PC-3 (cell line): ENCODE data around the gene NEK4. TPM values are rescaled to one million over a fixed set of nuclear protein-coding genes. Genes with fewer than 3 reads are reported as not detected.
A peak's percentile ranks its signal among the peaks of the same experiment; 100 is the strongest.
"Not testable (repeated sequence)": the region's sequence is repeated elsewhere in the genome, so short reads cannot be mapped to it uniquely, and the experiment has no call there.

Experiments
- ATAC-seq: fragments of 200-7000 bp; cut with Tn5 transposase; 2 replicates; pipeline ENCODE4 v1.9.1; 2020; ENCODE audit warnings: mild to moderate bottlenecking, moderate library complexity
- BruUV-seq: library from RNA; stranded (reverse); fragments of 400-500 nt; replicated peaks from 2 replicates; lab custom pipeline; 2021; lab: Mats Ljungman, UMichigan
- CTCF ChIA-PET: fragments of 300-600 bp; sonication (Branson Sonifier 250); formaldehyde crosslinking; loops from one replicate; lab custom pipeline; 2022; ENCODE audit warnings: antibody characterized with exemption; lab: Charles Lee
- POLR2A ChIA-PET: fragments of 300-600 bp; sonication (Branson Sonifier 250); formaldehyde crosslinking; loops from one replicate; lab custom pipeline; 2022; ENCODE audit warnings: antibody characterized with exemption; ENCODE audit not compliant: unreplicated experiment; lab: Charles Lee
- DNase-seq: peaks from one replicate; pipeline ENCODE4 v3.0.0-alpha.2; 2015
- H2AFZ ChIP-seq: fragments of 300-600 bp; sonication (generic); 2 replicates; pipeline ENCODE4 v1.6.0; 2016; ENCODE audit warnings: antibody characterized with exemption, low read length
- H3F3A ChIP-seq: fragments of 300-600 bp; sonication (generic); one replicate; pipeline ENCODE4 v1.6.0; 2017; ENCODE audit warnings: antibody characterized with exemption, low read length, control low read depth, mild to moderate bottlenecking; ENCODE audit not compliant: unreplicated experiment
- H3K27ac ChIP-seq: fragments of 300-600 bp; sonication (generic); 2 replicates; pipeline ENCODE4 v1.5.1; 2016; ENCODE audit warnings: mild to moderate bottlenecking, low read length
- H3K27me3 ChIP-seq: fragments of 300-600 bp; sonication (generic); 2 replicates; pipeline ENCODE4 v1.6.1; 2016; ENCODE audit warnings: low read length, mixed read lengths
- H3K36me3 ChIP-seq: fragments of 300-600 bp; sonication (generic); 2 replicates; pipeline ENCODE4 v1.6.1; 2016; ENCODE audit warnings: low read depth, mixed run types, low read length, mixed read lengths
- H3K4me1 ChIP-seq: fragments of 300-600 bp; sonication (generic); 2 replicates; pipeline ENCODE4 v1.5.1; 2016; ENCODE audit warnings: low read length; ENCODE audit not compliant: insufficient read depth
- H3K4me2 ChIP-seq: fragments of 300-600 bp; sonication (generic); 2 replicates; pipeline ENCODE4 v1.6.0; 2016; ENCODE audit warnings: low read length
- H3K4me3 ChIP-seq: fragments of 300-600 bp; sonication (generic); 2 replicates; pipeline ENCODE4 v1.5.1; 2016; ENCODE audit warnings: mild to moderate bottlenecking, low read length, mixed read lengths
- H3K79me2 ChIP-seq: fragments of 300-600 bp; sonication (generic); 2 replicates; pipeline ENCODE4 v1.6.1; 2017; ENCODE audit warnings: low read length, mixed read lengths
- H3K9ac ChIP-seq: fragments of 300-600 bp; sonication (generic); 2 replicates; pipeline ENCODE4 v1.6.0; 2016; ENCODE audit warnings: mild to moderate bottlenecking, low read length
- H3K9me2 ChIP-seq: fragments of 300-600 bp; sonication (generic); replicated peaks from 2 replicates; pipeline ENCODE4 v1.6.1; 2016; ENCODE audit warnings: mixed run types, low read length, mixed read lengths
- H3K9me3 ChIP-seq: fragments of 300-600 bp; sonication (generic); 2 replicates; pipeline ENCODE4 v1.6.1; 2016; ENCODE audit warnings: low read length, mixed read lengths
- H4K20me1 ChIP-seq: fragments of 300-600 bp; sonication (generic); 2 replicates; pipeline ENCODE4 v1.6.1; 2016; ENCODE audit warnings: low read length, mixed read lengths
- EZH2 ChIP-seq: fragments of 300-600 bp; sonication (generic); IDR thresholded peaks from one replicate; pipeline ENCODE4 v1.6.1; 2017; ENCODE audit warnings: antibody characterized with exemption, mild to moderate bottlenecking, low read length; ENCODE audit not compliant: unreplicated experiment
- EZH2phosphoT487 ChIP-seq: fragments of 300-600 bp; sonication (generic); IDR thresholded peaks from 2 replicates; pipeline ENCODE4 v1.6.1; 2018; ENCODE audit warnings: mild to moderate bottlenecking, antibody characterized with exemption, low read length, borderline replicate concordance
- intact Hi-C: fragments of 100-400 bp; cut with micrococcal nuclease; formaldehyde crosslinking; loops from 2 replicates; pipeline ENCODE4 v1.9.0; 2023
- total RNA-seq: library from RNA; depleted of rRNA; stranded (reverse); fragments of >200 nt; gene quantifications from 2 replicates; pipeline ENCODE4 v1.2.3, GENCODE V29; 2014
- TF ChIP-seq, protein P1 (sequence below): fragments of 300-600 bp; sonication (generic); conservative IDR thresholded peaks from 2 replicates; pipeline ENCODE4 v1.5.1; 2017; ENCODE audit warnings: antibody characterized with exemption, low read depth, mild to moderate bottlenecking, low read length

NEK4 gene
- total RNA-seq, 1 experiment from 2014 or later, result 33.6 TPM

DNA sequence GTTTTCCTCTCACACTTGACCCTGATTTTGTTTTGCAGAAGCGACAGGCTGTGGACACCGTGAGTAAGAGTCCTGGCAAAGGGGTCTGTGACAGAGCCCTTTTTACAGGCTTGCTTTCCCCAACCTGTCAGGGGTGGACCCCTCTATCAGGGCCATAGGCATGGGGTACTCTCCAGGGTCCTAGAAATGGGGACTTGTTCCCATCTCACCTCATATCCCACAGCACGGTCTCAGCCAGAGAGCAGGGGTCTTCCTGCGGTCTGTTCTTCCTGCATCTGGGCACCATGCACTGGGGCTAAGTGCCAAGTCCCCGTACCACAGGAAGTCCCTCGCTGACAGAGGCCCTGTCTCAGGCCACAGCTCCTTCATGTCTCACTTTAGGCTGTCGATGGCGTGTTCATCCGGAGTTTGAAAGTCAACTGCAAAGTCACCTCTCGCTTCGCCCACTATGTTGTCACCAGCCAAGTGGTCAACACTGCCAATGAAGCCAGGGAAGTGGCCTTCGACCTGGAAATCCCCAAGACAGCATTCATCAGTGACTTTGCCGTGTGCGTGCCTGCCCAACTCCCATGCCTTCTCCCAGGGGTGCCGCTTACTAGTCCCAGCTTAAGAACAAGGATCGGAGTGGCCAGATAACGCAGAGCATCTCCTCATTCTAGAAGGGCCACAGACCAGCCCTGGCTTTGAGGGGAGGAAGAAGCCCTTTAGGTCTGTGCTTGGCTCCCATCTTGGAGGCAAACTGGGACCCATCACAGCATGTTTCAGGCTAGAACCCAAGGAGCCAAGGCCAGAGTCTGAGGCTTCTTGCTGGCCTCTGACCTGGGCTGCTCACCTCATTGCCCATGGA is 7.4 kb upstream of the NEK4 start:
- H3K27me3 ChIP-seq, result peaks cover 25% of the 10 kb centered on the region
- H3K79me2 ChIP-seq, result no peaks in the 10 kb centered on the region
- CTCF ChIA-PET, result no interaction called here
- intact Hi-C loops, result loop anchor here (10.0 kb wide), 1 partner anchor 287 kb away; no protein-coding TSS in a partner anchor
- ATAC-seq, result no peak
- TF ChIP-seq, protein P1, sequence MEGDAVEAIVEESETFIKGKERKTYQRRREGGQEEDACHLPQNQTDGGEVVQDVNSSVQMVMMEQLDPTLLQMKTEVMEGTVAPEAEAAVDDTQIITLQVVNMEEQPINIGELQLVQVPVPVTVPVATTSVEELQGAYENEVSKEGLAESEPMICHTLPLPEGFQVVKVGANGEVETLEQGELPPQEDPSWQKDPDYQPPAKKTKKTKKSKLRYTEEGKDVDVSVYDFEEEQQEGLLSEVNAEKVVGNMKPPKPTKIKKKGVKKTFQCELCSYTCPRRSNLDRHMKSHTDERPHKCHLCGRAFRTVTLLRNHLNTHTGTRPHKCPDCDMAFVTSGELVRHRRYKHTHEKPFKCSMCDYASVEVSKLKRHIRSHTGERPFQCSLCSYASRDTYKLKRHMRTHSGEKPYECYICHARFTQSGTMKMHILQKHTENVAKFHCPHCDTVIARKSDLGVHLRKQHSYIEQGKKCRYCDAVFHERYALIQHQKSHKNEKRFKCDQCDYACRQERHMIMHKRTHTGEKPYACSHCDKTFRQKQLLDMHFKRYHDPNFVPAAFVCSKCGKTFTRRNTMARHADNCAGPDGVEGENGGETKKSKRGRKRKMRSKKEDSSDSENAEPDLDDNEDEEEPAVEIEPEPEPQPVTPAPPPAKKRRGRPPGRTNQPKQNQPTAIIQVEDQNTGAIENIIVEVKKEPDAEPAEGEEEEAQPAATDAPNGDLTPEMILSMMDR, result no peak
- H2AFZ ChIP-seq, result no peak overlapping the region
- H3K4me3 ChIP-seq, result no peak overlapping the region
- no peak overlapping the region for H3K27ac ChIP-seq
- H3K36me3 ChIP-seq, result no peaks in the 10 kb centered on the region
- no peak overlapping the region for H3K4me2 ChIP-seq
- H4K20me1 ChIP-seq, result no peaks in the 10 kb centered on the region
- no TSS peak for BruUV-seq
- no peaks in the 10 kb centered on the region for H3K4me1 ChIP-seq
- no peak for DNase-seq
- no peaks in the 10 kb centered on the region for H3F3A ChIP-seq
- H3K9me3 ChIP-seq, result no peaks in the 10 kb centered on the region
- POLR2A ChIA-PET, result no interaction called here
- H3K9ac ChIP-seq, result no peak overlapping the region
- H3K9me2 ChIP-seq, result no peaks in the 10 kb centered on the region

GRCh38 chr3:52777127-52777958 is 6.6 kb upstream of the NEK4 start, which contains the start of gene ITIH1:
Gene ITIH1, plus strand, starts transcription at chr3:52777599. Its CDS starts 17 bp downstream, at chr3:52777616.
- no peak within 1 kb of the TSS for H2AFZ ChIP-seq
- BruUV-seq, result no TSS peak
- no peak for DNase-seq
- TF ChIP-seq EZH2phosphoT487, result no peak
- no peak for TF ChIP-seq EZH2
- TF ChIP-seq, protein P1, result no peak
- no peaks in the 10 kb centered on the region for H3K79me2 ChIP-seq
- no peaks in the 10 kb centered on the region for H3F3A ChIP-seq
- H3K9ac ChIP-seq, result no peak within 1 kb of the TSS
- intact Hi-C loops, result loop anchor here (10.0 kb wide), 1 partner anchor 287 kb away; no protein-coding TSS in a partner anchor
- POLR2A ChIA-PET, result no interaction called here
- H3K4me3 ChIP-seq, result no peak within 1 kb of the TSS
- no peak for ATAC-seq
- no peak within 1 kb of the TSS for H3K4me2 ChIP-seq
- CTCF ChIA-PET, result no interaction called here
- no peaks in the 10 kb centered on the region for H3K36me3 ChIP-seq
- no peaks in the 10 kb centered on the region for H3K9me3 ChIP-seq
- no peaks in the 10 kb centered on the region for H3K9me2 ChIP-seq
- no peak within 1 kb of the TSS for H3K27ac ChIP-seq
- H3K4me1 ChIP-seq, result no peaks in the 10 kb centered on the region
- no peaks in the 10 kb centered on the region for H4K20me1 ChIP-seq
- H3K27me3 ChIP-seq, result peaks cover 18% of the 10 kb centered on the region

- H3F3A ChIP-seq, POLR2A ChIA-PET, ATAC-seq, H3K9me3 ChIP-seq, H3K79me2 ChIP-seq, H3K4me1 ChIP-seq, H3K9ac ChIP-seq, BruUV-seq, H2AFZ ChIP-seq, H3K9me2 ChIP-seq, H3K4me3 ChIP-seq, CTCF ChIA-PET, H3K36me3 ChIP-seq, H3K4me2 ChIP-seq, H3K27ac ChIP-seq, H3K27me3 ChIP-seq, H4K20me1 ChIP-seq: not testable (repeated sequence)
- intact Hi-C loops, result loop anchor here (10.0 kb wide), 1 partner anchor 288 kb away; no protein-coding TSS in a partner anchor
- DNase-seq, result peak; percentile 21
These were observed 5.7 kb upstream of the NEK4 start for GRCh38 chr3:52776486-52776885.
